Caco-2 (cell line): Measurements from ENCODE around the gene COL5A1. TPM values are rescaled to one million over a fixed set of nuclear protein-coding genes. Genes with fewer than 3 reads are reported as not detected.

ENCODE experiments used
- BruUV-seq: library from RNA; stranded (reverse); fragments of 400-500 nt; replicated peaks from 2 replicates; lab custom pipeline; 2021; lab: Mats Ljungman, UMichigan
- CTCF ChIA-PET: fragments of 300-600 bp; sonication (Branson Sonifier 250); formaldehyde crosslinking; loops from one replicate; lab custom pipeline; 2022; ENCODE audit warnings: antibody characterized with exemption; lab: Charles Lee
- POLR2A ChIA-PET: fragments of 300-600 bp; sonication (Branson Sonifier 250); formaldehyde crosslinking; loops from one replicate; lab custom pipeline; 2022; ENCODE audit warnings: antibody characterized with exemption; lab: Charles Lee
- DNase-seq, 2 experiments: peaks; one replicate each; pipeline versions ENCODE4 v3.0.0 to v3.0.0-alpha.2; 2020 to 2022
- H3K27me3 ChIP-seq: replicated peaks from 2 replicates; pipeline ENCODE4 v1.6.0; 2011; ENCODE audit warnings: low read length; ENCODE audit not compliant: control insufficient read depth, insufficient read depth
- H3K36me3 ChIP-seq: 2 replicates; pipeline ENCODE4 v1.5.1; 2011; ENCODE audit warnings: low read length; ENCODE audit not compliant: control insufficient read depth, insufficient read depth
- H3K4me1 ChIP-seq: fragments of 250-450 bp; sonication (Bioruptor Pico); 2 replicates; pipeline ENCODE4 v1.5.1; 2020; ENCODE audit warnings: mild to moderate bottlenecking
- H3K4me3 ChIP-seq: 2 replicates; pipeline ENCODE4 v1.5.1; 2011; ENCODE audit warnings: low read depth, mild to moderate bottlenecking, control low read depth, low read length
- H3K9me3 ChIP-seq: fragments of 250-450 bp; sonication (Bioruptor Pico); 2 replicates; pipeline ENCODE4 v1.5.1; 2020; ENCODE audit warnings: mild to moderate bottlenecking, moderate library complexity
- H3K27ac Mint-ChIP-seq: one replicate; pipeline ENCODE4 v1.8.0; 2022; ENCODE audit warnings: mixed read lengths; ENCODE audit not compliant: unreplicated experiment
- H3K27me3 Mint-ChIP-seq: one replicate; pipeline ENCODE4 v1.8.0; 2022; ENCODE audit warnings: mixed read lengths; ENCODE audit not compliant: insufficient read depth, unreplicated experiment
- H3K36me3 Mint-ChIP-seq: one replicate; pipeline ENCODE4 v1.8.0; 2022; ENCODE audit warnings: mild to moderate bottlenecking, mixed read lengths; ENCODE audit not compliant: insufficient read depth, unreplicated experiment
- H3K4me1 Mint-ChIP-seq: one replicate; pipeline ENCODE4 v1.8.0; 2022; ENCODE audit warnings: low read depth, mixed read lengths; ENCODE audit not compliant: unreplicated experiment
- H3K4me3 Mint-ChIP-seq: one replicate; pipeline ENCODE4 v1.8.0; 2022; ENCODE audit warnings: mild to moderate bottlenecking, moderate library complexity, mixed read lengths; ENCODE audit not compliant: unreplicated experiment
- H3K9me3 Mint-ChIP-seq: one replicate; pipeline ENCODE4 v1.8.0; 2022; ENCODE audit warnings: mixed read lengths; ENCODE audit not compliant: unreplicated experiment
- intact Hi-C: fragments of 100-400 bp; cut with micrococcal nuclease; formaldehyde crosslinking; loops from one replicate; pipeline ENCODE4 v1.10.0; 2022; ENCODE audit not compliant: unreplicated experiment
- total RNA-seq: library from RNA; stranded (reverse); gene quantifications from 2 replicates; pipeline ENCODE4 v1.2.3, GENCODE V29; 2022
- TF ChIP-seq, protein P1 (sequence below), 2 experiments: fragments of 200-600 bp in 1 of 2; IDR thresholded peaks; 1 replicate in 1 of 2; 2 replicates in 1 of 2; pipeline versions ENCODE4 v1.5.1 to v1.8.0; 2011 to 2022; ENCODE audit warnings: antibody characterized with exemption in 1 of 2, control low read depth in 1 of 2, inconsistent platforms in 1 of 2, low read depth in 1 of 2, low read length in 1 of 2, mild to moderate bottlenecking in 1 of 2, moderate library complexity in 1 of 2; ENCODE audit not compliant: insufficient read depth in 1 of 2, severe bottlenecking in 1 of 2, unreplicated experiment in 1 of 2

The COL5A1 gene
- total RNA-seq, 1 experiment from 2014 or later = 4.8 TPM

DNA sequence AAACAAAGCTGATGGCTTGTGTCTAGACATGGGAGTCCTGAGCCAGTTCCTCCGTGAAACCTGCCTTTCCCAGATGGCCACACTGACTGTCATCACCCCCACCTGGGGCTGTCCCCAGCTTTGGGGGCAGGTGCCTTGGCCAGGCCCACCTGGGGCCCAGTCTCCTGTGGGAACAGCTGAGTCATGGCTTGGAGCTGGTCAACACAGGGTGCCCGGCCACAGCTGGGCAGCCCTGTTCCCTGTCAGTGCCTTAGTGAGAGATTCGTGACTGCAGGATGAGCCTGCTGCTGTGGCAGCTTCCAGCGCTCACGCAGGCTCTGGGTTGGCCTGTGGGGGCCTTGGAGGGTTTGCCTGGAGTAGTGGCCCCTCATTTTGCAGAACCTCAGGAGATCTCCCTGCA is 56.5 kb downstream of the COL5A1 start:
- H3K36me3 Mint-ChIP-seq = no peaks in the 10 kb centered on the region
- CTCF ChIA-PET = interaction anchor here (1.1 to 1.7 kb wide), 4 partner anchors 9 to 63 kb away, joined by 3 to 11 read pairs (median 4); no protein-coding TSS in a partner anchor
- Histone ChIP-seq H3K9me3 (no peaks in the 10 kb centered on the region), H3K4me3 (no peak overlapping the region), H3K27me3 (no peaks in the 10 kb centered on the region), H3K4me1 (no peaks in the 10 kb centered on the region), H3K36me3 (no peaks in the 10 kb centered on the region)
- POLR2A ChIA-PET = no interaction called here
- no peaks in the 10 kb centered on the region for H3K4me1 Mint-ChIP-seq
- no TSS peak for BruUV-seq
- H3K4me3 Mint-ChIP-seq = no peak overlapping the region
- TF ChIP-seq, protein P1, sequence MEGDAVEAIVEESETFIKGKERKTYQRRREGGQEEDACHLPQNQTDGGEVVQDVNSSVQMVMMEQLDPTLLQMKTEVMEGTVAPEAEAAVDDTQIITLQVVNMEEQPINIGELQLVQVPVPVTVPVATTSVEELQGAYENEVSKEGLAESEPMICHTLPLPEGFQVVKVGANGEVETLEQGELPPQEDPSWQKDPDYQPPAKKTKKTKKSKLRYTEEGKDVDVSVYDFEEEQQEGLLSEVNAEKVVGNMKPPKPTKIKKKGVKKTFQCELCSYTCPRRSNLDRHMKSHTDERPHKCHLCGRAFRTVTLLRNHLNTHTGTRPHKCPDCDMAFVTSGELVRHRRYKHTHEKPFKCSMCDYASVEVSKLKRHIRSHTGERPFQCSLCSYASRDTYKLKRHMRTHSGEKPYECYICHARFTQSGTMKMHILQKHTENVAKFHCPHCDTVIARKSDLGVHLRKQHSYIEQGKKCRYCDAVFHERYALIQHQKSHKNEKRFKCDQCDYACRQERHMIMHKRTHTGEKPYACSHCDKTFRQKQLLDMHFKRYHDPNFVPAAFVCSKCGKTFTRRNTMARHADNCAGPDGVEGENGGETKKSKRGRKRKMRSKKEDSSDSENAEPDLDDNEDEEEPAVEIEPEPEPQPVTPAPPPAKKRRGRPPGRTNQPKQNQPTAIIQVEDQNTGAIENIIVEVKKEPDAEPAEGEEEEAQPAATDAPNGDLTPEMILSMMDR (IDR thresholded peaks at IDR 0.05; ENCODE audit: insufficient read depth in 1 of 2, low read depth in 1 of 2, low read length in 1 of 2, severe bottlenecking in 1 of 2, unreplicated experiment in 1 of 2) = no peak
- no peaks in the 10 kb centered on the region for H3K9me3 Mint-ChIP-seq
- no peaks in the 10 kb centered on the region for H3K27me3 Mint-ChIP-seq
- intact Hi-C loops = loop anchor here (1.0 kb wide), 2 partner anchors 41 to 249 kb away; no protein-coding TSS in a partner anchor
- DNase-seq = no peak
- H3K27ac Mint-ChIP-seq = no peak overlapping the region

DNA sequence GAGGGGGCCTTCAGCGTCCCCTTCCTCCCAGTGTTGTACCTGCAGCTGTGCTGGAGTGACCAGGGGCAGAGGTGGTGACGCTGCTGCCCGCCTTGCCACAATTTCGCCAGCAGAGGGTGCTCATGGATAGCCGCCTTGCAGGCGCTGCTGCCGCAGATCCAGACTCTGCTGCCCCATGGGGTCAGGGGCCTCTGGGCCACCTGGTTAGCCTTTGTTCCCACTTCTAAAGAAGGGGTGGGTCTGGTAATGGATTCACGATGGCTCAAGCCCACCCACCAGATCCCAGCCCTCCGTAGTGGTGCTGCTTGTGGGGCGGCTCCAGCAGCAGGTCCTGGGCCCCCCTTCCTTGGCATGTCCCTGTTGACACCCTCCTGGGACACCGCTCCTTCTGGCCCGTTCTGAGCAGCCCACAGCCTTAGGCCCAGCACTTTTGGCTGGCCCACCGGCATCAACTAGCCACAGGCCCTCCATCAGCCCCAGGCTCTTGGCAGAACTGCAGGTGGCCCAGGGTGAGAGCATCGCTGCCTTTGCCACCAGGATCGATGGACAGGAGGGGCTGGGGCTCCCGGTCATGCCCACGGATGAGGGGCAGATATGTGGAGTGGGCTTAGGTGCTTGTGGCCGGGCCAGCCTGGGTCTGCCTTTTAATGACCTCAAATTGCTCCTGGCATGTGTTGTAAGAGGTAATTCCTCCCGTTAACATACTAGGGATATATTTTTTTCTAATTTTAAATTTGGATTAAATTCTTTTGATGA is 57.2 kb downstream of the COL5A1 start:
- ChIA-PET POLR2A (no interaction called here), CTCF (interaction anchor here (1.1 to 1.7 kb wide), 4 partner anchors 8 to 63 kb away, joined by 3 to 11 read pairs (median 4); no protein-coding TSS in a partner anchor)
- Histone ChIP-seq H3K4me3 (no peak overlapping the region), H3K27me3 (no peaks in the 10 kb centered on the region), H3K36me3 (no peaks in the 10 kb centered on the region), H3K9me3 (no peaks in the 10 kb centered on the region), H3K4me1 (no peaks in the 10 kb centered on the region)
- H3K27me3 Mint-ChIP-seq = no peaks in the 10 kb centered on the region
- intact Hi-C loops = loop anchor here (1.0 kb wide), 2 partner anchors 41 to 249 kb away; no protein-coding TSS in a partner anchor
- BruUV-seq = no TSS peak
- H3K4me3 Mint-ChIP-seq = no peak overlapping the region
- H3K4me1 Mint-ChIP-seq = no peaks in the 10 kb centered on the region
- TF ChIP-seq, protein P1 (IDR thresholded peaks at IDR 0.05; ENCODE audit: insufficient read depth in 1 of 2, low read depth in 1 of 2, low read length in 1 of 2, severe bottlenecking in 1 of 2, unreplicated experiment in 1 of 2) = peak; percentile 90 to 93
- no peak overlapping the region for H3K27ac Mint-ChIP-seq
- H3K9me3 Mint-ChIP-seq = no peaks in the 10 kb centered on the region
- peak; percentile 74 to 83 for DNase-seq
- no peaks in the 10 kb centered on the region for H3K36me3 Mint-ChIP-seq

DNA sequence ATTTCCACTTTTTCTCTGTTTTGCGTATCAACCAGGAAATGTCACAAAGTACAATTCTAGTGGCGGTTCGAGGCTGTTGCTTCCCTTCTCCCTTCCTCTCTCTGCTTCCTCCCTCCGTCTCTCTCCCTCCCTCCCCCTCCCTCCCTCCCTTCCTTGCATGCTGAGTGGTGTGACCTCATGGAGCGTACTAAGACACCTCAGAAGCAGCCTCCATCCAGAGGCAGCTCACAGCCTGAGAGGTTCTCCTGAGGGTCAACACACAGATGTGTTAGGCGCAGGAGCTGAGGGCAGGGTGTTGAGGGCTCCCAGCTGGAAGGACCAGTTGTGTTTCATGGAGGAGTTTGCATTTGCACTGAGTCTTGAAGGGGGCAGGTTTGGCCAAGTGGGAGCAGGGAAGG is 57.7 kb downstream of the COL5A1 start:
- intact Hi-C loops = no loop called here
- Histone ChIP-seq H3K27me3 (no peaks in the 10 kb centered on the region), H3K4me1 (no peaks in the 10 kb centered on the region), H3K9me3 (no peaks in the 10 kb centered on the region), H3K36me3 (no peaks in the 10 kb centered on the region), H3K4me3 (no peak overlapping the region)
- no peak overlapping the region for H3K27ac Mint-ChIP-seq
- BruUV-seq = no TSS peak
- no peaks in the 10 kb centered on the region for H3K4me1 Mint-ChIP-seq
- ChIA-PET POLR2A (no interaction called here), CTCF (no interaction called here)
- H3K9me3 Mint-ChIP-seq = no peaks in the 10 kb centered on the region
- DNase-seq = no peak
- no peaks in the 10 kb centered on the region for H3K27me3 Mint-ChIP-seq
- no peaks in the 10 kb centered on the region for H3K36me3 Mint-ChIP-seq
- H3K4me3 Mint-ChIP-seq = no peak overlapping the region
- TF ChIP-seq, protein P1 (IDR thresholded peaks at IDR 0.05; ENCODE audit: insufficient read depth in 1 of 2, low read depth in 1 of 2, low read length in 1 of 2, severe bottlenecking in 1 of 2, unreplicated experiment in 1 of 2) = no peak
